Measurements from ENCODE around the gene RACGAP1.

Gene RACGAP1

GRCh38 chr12:49972641-49973360, 52.5 kb downstream of the RACGAP1 start, which contains the start of gene AQP6:
AQP6 (plus strand) TSS chr12:49972947; CDS start chr12:49973174, 227 bp downstream.
- no peak for TF ChIP-seq CTCF (IDR thresholded peaks at IDR 0.05)
- H3K36me3 ChIP-seq = no peaks in the 10 kb centered on the region
- H3K27me3 ChIP-seq = peaks cover 51% of the 10 kb centered on the region
- no peak within 1 kb of the TSS for H3K4me3 ChIP-seq (ENCODE audit: low read depth in 1 of 2, low read length in 1 of 2)
- H3K9me3 ChIP-seq = no peaks in the 10 kb centered on the region
- peaks cover 1 to 13% of the 10 kb centered on the region in 2 experiments for H3K4me1 ChIP-seq (ENCODE audit: control insufficient read depth in 1 of 2, insufficient read depth in 1 of 2, low read depth in 1 of 2, low read length in 1 of 2)
- no peak within 1 kb of the TSS for H3K27ac ChIP-seq

- H3K36me3 ChIP-seq = no peaks in the 10 kb centered on the region
- H3K27me3 ChIP-seq = peaks cover 57% of the 10 kb centered on the region
- H3K27ac ChIP-seq = no peak overlapping the region
- H3K4me1 ChIP-seq (ENCODE audit: control insufficient read depth in 1 of 2, insufficient read depth in 1 of 2, low read depth in 1 of 2, low read length in 1 of 2) = peaks cover 8 to 20% of the 10 kb centered on the region in 2 experiments
- TF ChIP-seq CTCF (IDR thresholded peaks at IDR 0.05) = no peak
- no peaks in the 10 kb centered on the region for H3K9me3 ChIP-seq
- no peak overlapping the region for H3K4me3 ChIP-seq (ENCODE audit: low read depth in 1 of 2, low read length in 1 of 2)
These were observed 53.2 kb downstream of the RACGAP1 start for GRCh38 chr12:49972129-49972528.

GRCh38 chr12:49971141-49971540, 54.2 kb downstream of the RACGAP1 start:
- H3K27me3 ChIP-seq = peaks cover 65% of the 10 kb centered on the region
- H3K4me3 ChIP-seq (ENCODE audit: low read depth in 1 of 2, low read length in 1 of 2) = no peak overlapping the region
- no peaks in the 10 kb centered on the region for H3K9me3 ChIP-seq
- peaks cover 10 to 22% of the 10 kb centered on the region in 2 experiments for H3K4me1 ChIP-seq (ENCODE audit: control insufficient read depth in 1 of 2, insufficient read depth in 1 of 2, low read depth in 1 of 2, low read length in 1 of 2)
- H3K27ac ChIP-seq = no peak overlapping the region
- TF ChIP-seq CTCF (IDR thresholded peaks at IDR 0.05) = no peak
- no peaks in the 10 kb centered on the region for H3K36me3 ChIP-seq

- Histone ChIP-seq H3K27me3 (peaks cover 69% of the 10 kb centered on the region), H3K4me3 (ENCODE audit: low read depth in 1 of 2, low read length in 1 of 2) (no peak overlapping the region), H3K4me1 (ENCODE audit: control insufficient read depth in 1 of 2, insufficient read depth in 1 of 2, low read depth in 1 of 2, low read length in 1 of 2) (peaks cover 10 to 22% of the 10 kb centered on the region in 2 experiments), H3K36me3 (no peaks in the 10 kb centered on the region), H3K9me3 (no peaks in the 10 kb centered on the region), H3K27ac (no peak overlapping the region)
- TF ChIP-seq CTCF (IDR thresholded peaks at IDR 0.05) = no peak
These were observed 54.6 kb downstream of the RACGAP1 start for GRCh38 chr12:49970658-49971057.

GRCh38 chr12:49969651-49970429, 55.5 kb downstream of the RACGAP1 start:
- Histone ChIP-seq H3K9me3 (no peaks in the 10 kb centered on the region), H3K36me3 (no peaks in the 10 kb centered on the region), H3K4me3 (ENCODE audit: low read depth in 1 of 2, low read length in 1 of 2) (no peak overlapping the region), H3K27ac (no peak overlapping the region), H3K4me1 (ENCODE audit: control insufficient read depth in 1 of 2, insufficient read depth in 1 of 2, low read depth in 1 of 2, low read length in 1 of 2) (peaks cover 10 to 22% of the 10 kb centered on the region in 2 experiments), H3K27me3 (peaks cover 78% of the 10 kb centered on the region)
- no peak for TF ChIP-seq CTCF (IDR thresholded peaks at IDR 0.05)

Data from neutrophil (primary cell).